HL-60 (cell line): ENCODE data around the gene ATG10.

Experiments
- DNase-seq, 2 experiments: peaks; one replicate each; pipeline ENCODE4 v3.0.0-alpha.2; 2010 to 2020; ENCODE audit warnings: low read depth in 1 of 2, low spot score in 1 of 2
- H3K27ac ChIP-seq: fragments of 250-450 bp; sonication (Bioruptor Pico); replicated peaks from 2 replicates; pipeline ENCODE4 v1.5.1; 2020; ENCODE audit warnings: mild to moderate bottlenecking, moderate library complexity
- H3K27me3 ChIP-seq: fragments of 250-450 bp; sonication (Bioruptor Pico); 2 replicates; pipeline ENCODE4 v1.5.1; 2021; ENCODE audit warnings: mild to moderate bottlenecking, moderate library complexity; ENCODE audit not compliant: insufficient read depth, poor library complexity, severe bottlenecking
- H3K4me3 ChIP-seq: replicated peaks from 2 replicates; pipeline ENCODE4 v1.5.1; 2011; ENCODE audit warnings: mild to moderate bottlenecking, control low read depth, low read length; ENCODE audit not compliant: insufficient read depth
- GABPA ChIP-seq: IDR thresholded peaks from 2 replicates; pipeline ENCODE4 v1.6.1; 2012; ENCODE audit warnings: low read depth
- POLR2AphosphoS5 ChIP-seq: IDR thresholded peaks from 2 replicates; pipeline ENCODE4 v1.6.1; 2012; ENCODE audit warnings: low read depth
- SPI1 ChIP-seq: IDR thresholded peaks from 2 replicates; pipeline ENCODE4 v1.6.1; 2012; ENCODE audit warnings: low read depth, mild to moderate bottlenecking, borderline replicate concordance
- TF ChIP-seq, protein P1 (sequence below): IDR thresholded peaks from one replicate; pipeline ENCODE4 v1.5.1; 2011; ENCODE audit warnings: low read length, control low read depth, inconsistent platforms; ENCODE audit not compliant: insufficient read depth
- TF ChIP-seq, protein P2 (sequence below): IDR thresholded peaks from 2 replicates; pipeline ENCODE4 v1.6.1; 2012; ENCODE audit warnings: low read depth; ENCODE audit not compliant: insufficient replicate concordance

The ATG10 gene

DNA sequence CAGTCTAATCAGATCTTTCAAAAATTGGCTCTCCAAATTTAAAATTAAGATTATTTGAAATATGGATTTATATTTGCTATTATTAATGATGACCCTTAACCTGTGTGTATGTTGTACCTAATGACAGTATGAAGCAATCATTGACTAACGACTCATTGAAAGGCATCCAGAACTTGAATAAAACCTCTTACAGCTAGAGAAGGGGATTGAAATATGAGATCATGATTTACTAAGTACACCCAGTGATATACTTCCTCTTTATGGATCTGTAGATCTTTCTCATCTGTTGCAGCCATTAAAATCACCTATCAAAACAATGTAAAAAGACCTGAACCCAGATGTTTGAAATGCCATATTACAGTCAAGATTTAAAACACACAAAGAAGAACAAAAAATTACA, 179.8 kb downstream of the ATG10 start:
- H3K27me3 ChIP-seq = no peaks in the 10 kb centered on the region
- no peak overlapping the region for H3K27ac ChIP-seq
- TF ChIP-seq GABPA = no peak
- TF ChIP-seq SPI1 = no peak
- TF ChIP-seq POLR2AphosphoS5 = no peak
- TF ChIP-seq, protein P1, sequence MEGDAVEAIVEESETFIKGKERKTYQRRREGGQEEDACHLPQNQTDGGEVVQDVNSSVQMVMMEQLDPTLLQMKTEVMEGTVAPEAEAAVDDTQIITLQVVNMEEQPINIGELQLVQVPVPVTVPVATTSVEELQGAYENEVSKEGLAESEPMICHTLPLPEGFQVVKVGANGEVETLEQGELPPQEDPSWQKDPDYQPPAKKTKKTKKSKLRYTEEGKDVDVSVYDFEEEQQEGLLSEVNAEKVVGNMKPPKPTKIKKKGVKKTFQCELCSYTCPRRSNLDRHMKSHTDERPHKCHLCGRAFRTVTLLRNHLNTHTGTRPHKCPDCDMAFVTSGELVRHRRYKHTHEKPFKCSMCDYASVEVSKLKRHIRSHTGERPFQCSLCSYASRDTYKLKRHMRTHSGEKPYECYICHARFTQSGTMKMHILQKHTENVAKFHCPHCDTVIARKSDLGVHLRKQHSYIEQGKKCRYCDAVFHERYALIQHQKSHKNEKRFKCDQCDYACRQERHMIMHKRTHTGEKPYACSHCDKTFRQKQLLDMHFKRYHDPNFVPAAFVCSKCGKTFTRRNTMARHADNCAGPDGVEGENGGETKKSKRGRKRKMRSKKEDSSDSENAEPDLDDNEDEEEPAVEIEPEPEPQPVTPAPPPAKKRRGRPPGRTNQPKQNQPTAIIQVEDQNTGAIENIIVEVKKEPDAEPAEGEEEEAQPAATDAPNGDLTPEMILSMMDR = no peak
- TF ChIP-seq, protein P2, sequence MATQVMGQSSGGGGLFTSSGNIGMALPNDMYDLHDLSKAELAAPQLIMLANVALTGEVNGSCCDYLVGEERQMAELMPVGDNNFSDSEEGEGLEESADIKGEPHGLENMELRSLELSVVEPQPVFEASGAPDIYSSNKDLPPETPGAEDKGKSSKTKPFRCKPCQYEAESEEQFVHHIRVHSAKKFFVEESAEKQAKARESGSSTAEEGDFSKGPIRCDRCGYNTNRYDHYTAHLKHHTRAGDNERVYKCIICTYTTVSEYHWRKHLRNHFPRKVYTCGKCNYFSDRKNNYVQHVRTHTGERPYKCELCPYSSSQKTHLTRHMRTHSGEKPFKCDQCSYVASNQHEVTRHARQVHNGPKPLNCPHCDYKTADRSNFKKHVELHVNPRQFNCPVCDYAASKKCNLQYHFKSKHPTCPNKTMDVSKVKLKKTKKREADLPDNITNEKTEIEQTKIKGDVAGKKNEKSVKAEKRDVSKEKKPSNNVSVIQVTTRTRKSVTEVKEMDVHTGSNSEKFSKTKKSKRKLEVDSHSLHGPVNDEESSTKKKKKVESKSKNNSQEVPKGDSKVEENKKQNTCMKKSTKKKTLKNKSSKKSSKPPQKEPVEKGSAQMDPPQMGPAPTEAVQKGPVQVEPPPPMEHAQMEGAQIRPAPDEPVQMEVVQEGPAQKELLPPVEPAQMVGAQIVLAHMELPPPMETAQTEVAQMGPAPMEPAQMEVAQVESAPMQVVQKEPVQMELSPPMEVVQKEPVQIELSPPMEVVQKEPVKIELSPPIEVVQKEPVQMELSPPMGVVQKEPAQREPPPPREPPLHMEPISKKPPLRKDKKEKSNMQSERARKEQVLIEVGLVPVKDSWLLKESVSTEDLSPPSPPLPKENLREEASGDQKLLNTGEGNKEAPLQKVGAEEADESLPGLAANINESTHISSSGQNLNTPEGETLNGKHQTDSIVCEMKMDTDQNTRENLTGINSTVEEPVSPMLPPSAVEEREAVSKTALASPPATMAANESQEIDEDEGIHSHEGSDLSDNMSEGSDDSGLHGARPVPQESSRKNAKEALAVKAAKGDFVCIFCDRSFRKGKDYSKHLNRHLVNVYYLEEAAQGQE = no peak
- no peak for DNase-seq
- H3K4me3 ChIP-seq = no peak overlapping the region

DNA sequence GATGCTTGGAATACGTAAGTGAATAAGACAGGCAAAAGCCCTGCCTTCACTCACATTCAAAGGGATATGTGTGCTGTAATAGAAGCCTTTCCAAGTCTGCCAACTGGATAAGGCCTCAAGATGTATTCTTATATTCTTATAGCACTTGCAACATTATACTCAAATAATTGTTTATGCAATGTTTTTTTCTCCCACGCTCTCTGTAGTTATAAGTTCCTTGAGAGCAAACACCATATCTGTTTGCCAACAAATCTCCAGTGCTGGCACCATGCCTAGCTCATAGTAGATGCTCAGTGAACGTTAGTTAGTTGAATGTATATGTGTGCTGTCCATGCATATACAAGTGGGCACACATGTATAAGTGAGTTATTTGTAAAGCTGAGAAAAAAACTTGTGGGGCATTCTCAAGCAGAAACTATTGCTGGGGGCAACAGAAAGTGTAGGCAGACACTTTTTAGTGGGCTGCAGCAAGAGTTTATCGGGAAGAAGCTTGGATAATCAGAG, 181.2 kb downstream of the ATG10 start:
- no peaks in the 10 kb centered on the region for H3K27me3 ChIP-seq

DNA sequence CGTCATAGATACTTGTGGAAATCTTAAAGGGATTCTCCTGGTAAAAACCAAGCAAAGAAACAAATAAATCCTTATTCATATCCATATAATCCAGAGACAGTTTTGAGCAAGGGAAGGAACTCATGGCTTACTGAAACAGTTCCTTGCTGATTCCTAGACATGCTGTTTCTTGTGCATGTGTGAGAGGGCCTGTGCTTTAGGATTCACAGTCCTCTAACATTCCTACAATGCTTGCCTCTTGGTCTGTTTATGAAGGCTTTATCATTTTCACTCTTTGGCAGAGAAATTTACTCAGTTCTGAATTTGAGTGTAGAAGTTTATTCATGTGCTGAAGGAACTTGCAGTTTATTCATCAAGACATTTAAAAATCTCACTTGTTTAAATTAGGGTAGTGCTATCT, 183.0 kb downstream of the ATG10 start:
- TF ChIP-seq GABPA (no peak), SPI1 (no peak), POLR2AphosphoS5 (no peak)
- TF ChIP-seq, protein P2 = no peak
- TF ChIP-seq, protein P1 = no peak
- no peak for DNase-seq
- Histone ChIP-seq H3K27me3 (no peaks in the 10 kb centered on the region), H3K4me3 (no peak overlapping the region), H3K27ac (no peak overlapping the region)

More for the DNA sequence above, 181.2 kb downstream of the ATG10 start:
- TF ChIP-seq GABPA (no peak), SPI1 (no peak)
- TF ChIP-seq, protein P2 = no peak
- TF ChIP-seq, protein P1 = no peak
- no peak overlapping the region for H3K27ac ChIP-seq
- DNase-seq = no peak
- H3K4me3 ChIP-seq = no peak overlapping the region
